Middle frontal gyrus (tissue), 1 donor: ENCODE measurements around the gene MXD4.

ENCODE experiments used
- DNase-seq: peaks from one replicate; pipeline ENCODE4 v3.0.0-alpha.2; 2015; ENCODE audit warnings: low spot score; ENCODE audit errors: extremely low spot score

The MXD4 gene

DNA sequence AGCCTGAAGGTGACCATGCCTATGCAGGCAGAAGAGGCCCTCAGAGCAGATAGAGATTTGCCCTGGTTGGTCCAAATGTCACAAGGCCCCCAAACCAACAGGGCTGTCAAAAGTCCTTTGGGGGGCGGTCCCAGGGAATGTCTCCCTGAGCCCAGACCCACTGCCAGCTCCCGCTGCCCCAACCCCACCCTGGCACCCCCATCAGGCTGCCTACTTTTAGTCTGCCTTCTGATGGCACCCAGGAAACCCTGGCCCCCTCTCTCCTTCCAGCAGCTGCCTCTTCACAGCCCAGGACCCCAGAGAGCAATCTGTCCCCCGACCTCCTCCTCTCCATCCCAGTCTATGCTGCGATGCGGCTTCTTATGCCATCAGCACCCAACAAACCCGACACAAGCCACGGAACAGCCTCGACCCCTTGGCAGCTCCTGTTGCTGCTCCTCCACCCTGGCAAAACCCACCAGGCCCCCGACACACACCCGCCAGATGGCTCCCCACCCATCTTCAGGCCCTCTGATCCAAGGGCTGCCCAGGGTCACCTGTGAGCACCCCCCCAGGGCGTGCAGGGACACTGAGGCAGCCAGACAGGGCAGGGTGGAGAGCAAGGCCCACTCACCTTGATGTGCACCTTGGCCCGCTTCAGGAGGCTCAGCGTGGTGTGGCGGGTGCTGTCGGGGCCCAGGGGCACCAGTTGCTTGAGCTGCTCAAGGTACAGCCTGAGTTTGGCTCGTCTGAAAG is 9.9 kb downstream of the MXD4 start:
- DNase-seq, result no peak

DNA sequence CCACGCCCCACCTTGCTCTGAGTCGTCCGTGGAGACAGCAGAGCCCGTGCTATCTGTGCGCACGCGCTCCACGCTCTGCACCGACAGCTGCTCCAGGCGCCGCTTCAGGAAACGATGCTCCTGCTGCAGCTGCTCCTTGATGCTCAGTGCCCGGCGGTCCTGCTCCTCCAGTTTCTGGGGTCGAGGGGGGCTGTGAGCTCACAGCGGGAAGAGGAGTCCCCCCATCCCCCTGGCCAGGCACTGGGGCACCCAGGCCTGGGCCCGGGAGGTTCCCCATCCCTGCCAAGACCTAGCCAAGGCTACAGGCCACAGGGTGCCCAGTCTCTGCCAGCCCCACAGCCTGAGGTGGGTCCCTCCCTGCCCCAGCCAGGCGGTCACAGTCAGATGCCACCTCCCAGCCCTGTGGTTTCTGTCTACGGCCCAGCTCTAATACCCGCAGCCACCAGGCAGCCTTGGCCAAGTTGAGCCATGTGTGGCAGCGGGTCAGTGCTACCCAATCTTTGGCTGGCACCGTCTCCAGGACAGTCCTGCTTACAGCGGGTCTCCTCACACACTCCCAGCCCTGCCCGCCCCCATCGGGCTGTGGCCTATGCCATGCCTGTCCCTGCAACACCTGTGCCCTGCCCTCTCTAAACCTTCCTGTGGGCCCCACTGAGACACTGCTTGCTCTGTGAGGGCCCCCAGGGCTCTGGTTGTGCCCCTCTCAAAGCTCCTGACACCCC is 10.7 kb downstream of the MXD4 start:
- DNase-seq, result no peak

DNA sequence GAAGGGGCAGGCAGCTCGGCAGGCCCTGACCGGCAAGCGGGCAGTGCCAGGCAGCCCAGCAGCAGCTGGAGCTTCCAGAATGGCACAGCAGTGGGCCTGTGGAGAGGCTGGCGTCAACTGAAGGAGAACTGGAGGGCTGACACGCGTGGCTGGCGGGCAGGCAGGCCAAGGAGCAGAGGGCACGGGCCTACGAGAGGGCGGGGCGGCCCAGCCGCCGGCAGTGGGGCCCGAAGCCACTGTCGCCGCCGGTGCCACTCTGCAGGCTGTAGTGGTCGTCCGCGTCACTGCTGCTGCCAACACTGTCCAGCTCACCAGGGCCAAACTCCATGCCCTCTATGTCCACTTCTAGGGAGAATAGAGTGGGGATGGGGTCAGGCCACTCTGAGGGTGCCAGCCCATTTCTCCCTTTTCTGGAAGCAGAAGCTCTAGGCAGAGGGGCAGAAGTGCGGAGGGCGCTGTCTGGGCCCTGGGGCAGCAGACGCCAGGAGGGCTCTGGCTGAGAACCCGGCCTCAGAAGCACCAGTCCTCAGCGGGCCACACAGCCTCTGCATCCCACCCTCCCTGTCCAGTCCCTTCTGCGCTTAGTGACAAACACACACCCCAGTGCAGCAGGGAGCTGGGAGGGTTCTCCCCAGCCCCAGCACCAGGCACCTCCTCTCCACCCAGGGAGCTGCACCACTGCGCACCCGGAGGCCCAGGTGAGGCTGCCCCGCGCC is 11.4 kb downstream of the MXD4 start:
- no peak for DNase-seq

DNA sequence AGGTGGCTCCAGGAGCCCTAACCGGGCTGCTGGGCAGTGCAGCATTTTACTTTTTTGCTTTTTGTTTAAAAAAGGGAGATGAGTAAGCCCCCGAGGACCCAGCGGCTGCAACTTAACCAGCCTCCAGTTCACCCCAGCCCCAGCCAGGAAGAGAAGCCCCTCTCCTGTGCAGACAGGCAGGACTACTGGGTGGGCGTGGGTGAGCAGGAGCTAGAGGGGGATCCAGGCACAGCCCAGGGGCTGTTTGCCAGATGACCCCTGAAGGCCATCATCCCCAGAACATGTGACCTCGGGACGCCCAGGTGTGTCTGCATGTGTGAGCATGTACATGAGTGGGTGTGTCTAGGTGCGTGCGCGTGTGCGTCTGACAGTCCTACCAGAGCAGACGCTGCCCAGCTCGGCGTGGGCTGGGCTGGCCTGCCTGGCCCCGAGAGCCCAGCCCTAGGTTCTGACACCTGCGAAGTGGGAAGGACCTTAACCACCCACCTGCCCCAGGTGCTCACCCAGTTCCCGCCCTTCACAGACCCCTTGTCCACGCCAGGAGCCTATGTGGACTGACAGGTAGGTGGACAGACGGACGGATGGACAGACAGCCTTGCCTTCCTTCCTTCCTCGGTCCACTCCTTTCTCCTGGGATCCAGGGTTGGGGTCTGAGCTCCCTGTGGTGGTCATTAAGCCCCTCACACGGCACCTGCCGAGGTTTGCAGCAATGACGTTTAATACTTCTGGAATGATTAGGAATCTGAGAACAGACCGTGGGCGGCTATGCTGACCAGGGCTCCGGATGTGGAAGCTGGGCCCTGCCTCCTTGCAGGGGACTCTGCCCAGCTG is 12.2 kb downstream of the MXD4 start:
- DNase-seq, result no peak

DNA sequence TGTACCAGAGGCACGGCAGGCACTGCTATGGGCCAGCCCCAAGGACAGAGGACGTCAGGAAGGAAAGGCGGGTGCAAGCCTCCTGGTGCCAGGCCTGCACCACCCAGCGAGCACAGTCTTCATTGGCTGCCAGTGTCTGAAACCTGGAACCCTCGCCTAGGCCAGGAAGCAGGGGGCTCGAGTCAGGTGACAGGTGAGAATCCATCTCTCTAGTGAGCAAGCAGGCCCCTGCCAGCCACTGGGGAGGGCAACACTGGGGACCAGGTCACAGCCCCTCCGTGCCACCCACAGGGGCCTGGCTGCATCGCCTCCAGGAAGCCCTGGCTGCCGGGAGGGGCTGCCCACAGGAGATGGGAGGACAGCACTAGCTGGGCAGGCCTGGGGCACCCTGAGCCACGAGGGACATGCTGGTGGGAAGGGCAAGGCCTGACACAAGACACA is 13.1 kb downstream of the MXD4 start:
- DNase-seq, result no peak

DNA sequence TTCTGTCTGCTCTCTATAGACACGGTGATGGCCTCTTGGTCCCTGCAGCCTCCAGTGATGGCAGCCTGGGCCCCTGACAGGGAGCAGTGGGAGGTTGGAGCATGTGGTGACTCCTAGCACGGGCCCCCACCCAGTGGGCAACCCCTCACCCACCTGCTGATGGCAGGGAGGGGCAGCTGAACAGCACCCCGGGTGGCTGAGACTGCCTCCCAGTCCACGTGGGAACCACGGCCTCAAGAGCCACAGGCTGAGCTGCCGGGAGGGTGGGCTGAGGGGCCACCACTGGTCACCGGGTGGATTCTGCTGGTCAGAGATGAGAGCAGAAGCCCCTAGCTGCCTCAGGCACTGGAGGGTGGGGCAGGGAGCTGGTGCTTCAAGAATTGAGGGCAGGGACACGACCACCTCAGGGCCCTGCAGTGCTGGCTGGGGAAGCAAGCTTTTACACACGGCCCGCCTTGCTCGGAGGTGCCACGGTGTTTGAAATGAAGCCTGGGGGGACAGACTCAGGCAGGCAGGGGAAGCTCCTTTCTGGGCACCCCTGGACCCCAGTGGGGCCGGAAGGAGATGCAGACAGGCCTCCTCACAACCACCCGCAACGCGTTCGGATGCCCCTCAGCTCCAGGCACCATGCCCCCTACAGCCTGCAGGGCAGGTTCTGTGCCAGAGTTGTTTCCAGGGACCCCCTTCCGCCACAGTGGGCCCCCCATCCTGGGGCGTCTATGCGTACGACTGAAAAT is 13.7 kb downstream of the MXD4 start:
- no peak for DNase-seq

DNA sequence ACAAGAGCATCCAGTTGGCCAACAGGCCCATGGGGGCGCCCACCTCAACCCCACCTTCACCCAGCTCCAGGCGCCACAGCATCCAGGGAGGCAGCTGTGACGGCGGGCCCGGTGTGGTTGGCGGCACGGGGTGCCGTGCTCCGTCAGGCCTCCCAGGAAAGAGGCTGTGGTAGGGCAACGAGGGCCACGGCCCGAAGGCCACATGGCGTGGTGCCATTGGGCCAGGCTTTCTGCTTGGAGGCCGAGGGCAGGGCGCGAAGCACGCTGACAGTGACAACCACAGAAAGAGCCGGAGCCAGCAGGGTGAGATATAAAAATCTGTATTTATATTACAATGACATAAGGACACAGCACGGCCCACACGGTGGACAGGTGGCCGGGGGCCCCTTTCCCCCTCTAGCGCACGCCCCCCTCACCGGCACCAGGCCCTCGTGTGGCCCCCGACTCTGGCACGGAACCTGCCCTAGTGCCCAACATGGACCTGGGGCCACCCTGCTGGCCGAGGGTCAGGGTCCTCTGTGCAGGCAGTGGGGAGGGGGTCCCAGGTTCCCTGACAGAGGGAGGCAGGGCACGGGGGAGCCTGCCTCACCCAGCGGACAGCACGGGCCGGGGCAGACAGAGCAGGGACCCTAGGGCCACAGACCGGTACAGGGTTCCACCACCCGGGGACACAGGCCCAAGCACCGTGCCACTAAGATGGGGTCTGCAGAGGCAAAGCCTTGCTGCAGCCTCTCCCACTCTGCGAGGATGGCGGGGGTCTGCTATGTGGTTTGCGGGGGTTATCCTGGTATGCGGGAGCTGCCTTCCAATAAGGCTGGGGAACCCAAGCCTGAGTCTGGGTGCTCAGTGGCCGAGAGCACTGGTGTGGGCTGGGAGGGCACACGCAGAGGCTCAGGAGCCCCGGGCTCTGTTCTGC is 14.5 kb downstream of the MXD4 start:
- DNase-seq, result no peak

DNA sequence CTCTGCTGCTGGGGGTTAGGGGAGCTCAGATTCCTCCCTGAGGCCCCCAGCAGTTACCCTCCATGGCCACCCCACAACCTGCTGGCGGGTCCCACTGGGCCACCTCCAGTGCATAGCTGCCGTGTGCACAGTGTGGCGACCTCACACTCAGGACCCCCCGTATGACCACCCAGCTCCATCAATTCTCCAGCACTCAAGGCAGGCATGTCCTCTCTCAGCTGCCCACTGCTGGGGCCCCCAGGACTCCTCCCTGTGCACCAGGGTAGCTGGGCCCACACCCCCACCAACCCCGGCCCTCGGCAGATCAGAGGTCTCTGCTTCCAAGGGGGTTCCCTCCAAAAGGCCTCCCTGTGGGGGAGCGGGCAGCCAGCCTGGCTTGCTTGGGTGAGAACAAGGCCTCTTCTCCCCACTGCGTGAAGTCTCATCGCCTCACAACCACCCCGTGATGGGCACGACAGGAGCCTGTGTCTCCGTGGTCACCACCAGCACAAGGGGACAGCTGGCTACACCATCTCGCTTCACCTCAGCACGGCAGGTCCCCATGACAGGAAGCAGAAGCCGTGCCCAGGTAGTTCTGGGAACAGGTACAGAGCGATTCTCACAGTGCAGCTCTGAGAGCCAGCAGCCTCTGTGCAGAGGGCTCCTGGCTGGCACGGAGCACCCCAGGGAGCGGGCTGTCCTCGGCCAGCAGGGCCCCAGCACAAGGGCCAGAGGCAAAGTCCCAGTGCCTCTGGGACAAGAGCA is 15.4 kb downstream of the MXD4 start:
- no peak for DNase-seq

DNA sequence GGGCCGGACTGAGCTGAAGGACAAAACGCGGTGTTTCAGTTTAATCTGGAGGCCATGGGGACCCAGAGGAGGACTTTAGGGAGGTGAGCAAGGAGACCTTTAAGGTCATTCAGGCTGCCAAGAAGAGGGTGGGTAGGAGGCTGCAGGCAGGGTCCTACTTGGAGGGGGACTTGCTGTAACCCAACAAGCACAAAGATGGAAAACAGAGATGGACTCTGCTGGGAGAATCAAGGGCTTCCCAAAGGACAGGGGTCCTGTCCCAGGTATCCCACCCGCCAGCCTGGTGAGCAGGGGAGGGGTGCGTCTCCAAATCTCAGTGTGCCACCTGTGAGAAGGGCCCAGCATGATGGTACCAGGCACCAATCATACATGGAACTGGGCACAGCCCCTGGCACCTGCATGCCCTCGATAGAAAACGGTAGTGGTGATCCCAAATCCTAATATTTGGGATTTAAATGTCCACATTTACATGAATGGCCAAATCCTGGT is 16.1 kb downstream of the MXD4 start:
- no peak for DNase-seq

DNA sequence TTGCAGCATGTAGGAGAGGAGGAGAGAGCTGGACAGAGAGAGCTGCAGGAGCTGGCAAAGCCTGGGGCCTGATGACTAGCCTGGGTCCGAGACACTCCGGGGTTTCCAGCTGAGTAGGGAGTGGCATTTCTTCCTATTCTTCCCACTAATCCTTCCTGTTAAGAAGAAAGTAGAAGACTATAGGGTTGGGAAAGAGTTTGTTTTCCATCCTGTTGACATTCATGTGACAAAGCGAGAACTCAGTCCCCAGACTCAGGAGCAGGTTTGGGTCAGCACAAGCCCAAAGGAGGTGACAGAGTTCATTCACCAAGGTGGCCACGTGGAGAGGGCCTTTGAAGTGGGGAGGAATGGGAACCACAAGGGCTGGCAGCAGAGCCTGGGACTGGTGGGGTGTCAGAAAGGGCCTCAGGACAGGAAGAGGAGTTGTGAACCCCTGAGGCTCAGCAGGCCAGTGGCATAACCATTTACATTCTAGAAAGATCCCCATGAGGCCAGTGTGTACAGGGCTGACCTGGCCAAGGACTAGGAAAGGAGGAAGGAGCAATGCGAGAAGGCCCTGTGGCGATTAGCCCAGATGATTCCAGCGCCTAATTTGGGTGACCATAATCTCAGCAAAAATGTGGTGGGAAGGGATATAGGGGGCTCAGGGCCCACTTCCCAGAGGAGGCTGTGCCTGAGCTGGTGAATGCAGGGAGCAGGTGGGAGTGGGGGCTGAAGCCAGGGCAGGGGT is 16.7 kb downstream of the MXD4 start:
- DNase-seq, result no peak

DNA sequence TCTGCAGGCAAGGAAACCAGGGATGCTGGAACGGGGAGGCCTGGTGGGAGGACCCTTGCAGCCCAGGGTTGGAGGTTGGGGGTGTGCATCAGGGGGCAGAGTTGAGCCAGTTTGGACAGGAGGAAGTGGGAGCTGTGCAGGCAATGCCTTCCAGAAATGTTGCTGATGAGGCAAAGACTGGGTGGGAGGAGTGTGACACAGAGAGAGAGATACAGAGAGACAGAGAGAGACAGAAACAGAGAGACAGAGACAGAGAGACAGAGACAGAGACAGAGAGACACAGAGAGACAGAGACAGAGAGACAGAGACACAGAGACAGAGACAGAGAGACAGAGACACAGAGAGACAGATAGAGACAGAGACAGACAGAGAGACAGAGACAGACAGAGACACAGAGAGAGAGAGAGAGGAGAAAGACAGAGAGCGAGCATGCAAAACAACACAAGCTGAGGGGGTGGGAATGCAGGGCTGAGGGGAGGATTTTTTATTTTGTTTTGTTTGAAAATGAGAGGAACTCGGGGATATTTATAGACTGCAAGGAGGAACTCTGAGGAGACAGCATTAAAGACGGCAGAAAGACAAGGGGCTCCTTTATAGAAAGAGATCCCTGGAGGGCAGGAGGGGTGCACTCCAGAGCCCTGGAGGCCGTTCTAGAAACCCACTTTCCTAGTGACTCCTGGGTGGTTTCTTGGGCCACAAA is 18.1 kb downstream of the MXD4 start:
- no peak for DNase-seq

DNA sequence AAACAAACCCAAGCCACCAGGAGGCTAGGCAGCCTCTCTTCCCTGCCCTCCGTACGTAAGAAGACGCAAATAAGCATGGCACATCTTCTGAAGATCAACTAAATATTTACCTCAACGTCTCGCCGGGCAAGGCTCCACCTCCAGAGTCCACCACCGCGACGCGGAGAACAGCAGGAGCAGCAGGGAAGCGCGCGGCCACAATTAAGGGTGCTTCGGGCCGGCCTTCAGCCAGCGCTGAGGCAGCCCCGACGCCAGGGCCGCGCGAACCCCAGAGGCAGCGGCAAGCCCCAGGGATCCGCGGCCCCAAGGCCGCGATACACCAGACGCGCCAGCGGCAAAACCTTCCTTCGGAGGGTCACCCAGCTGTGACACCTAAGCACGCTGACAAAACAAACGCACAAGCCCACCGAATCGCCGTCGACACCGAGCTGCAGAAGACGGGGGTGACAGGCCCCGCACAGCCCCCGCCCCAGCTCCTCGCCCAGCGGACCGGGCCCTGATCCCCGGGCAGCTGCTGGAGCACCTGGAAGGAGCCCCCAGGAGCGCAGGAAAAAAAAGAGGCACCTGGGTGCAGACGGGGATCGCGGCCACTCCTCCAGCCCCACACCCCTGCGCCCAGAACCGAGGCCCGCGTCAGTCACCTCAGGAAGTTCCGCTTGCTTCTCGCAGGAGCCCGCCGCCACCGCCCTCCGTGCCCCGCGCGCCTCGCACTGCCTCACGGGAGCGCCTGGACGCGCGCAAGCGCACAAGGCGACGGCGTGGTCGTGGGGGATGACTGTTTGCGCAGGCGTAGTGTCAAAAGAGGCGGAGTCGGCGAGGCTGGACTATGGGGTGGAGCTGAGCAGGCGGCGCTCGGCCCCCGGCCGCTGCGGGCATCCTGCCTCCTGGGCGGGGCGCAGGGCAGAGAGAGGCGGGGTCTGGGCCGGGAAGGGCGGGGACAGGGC is 20.2 kb downstream of the MXD4 start, which contains the start of the genes HAUS3 and POLN:
Gene HAUS3, minus strand, starts transcription at position 712 of the 944 bp plus-strand sequence. CDS start 1,175 bp downstream, outside the sequence.
Gene POLN, minus strand, starts transcription at position 712 of the 944 bp plus-strand sequence. CDS start 12,890 bp downstream, outside the sequence.
- DNase-seq, result peak; percentile 91

DNA sequence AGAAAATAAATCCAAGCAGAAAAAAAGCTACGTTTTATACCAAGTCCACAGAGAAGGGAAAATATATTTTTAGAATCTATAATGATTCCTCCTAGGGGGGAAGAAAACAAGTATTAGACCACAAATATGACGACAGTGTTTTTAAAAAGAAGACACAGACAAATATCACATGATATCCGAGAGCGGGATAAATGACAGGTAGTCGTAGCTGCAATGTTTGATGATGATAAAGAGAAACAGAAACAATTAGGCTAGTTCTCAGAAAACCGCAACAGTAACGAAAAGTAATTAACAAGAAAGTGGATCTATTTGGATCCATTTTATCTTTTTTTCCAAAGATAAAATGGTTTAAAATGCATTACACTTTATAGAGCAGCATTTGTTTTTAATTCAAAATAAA is 20.9 kb downstream of the MXD4 start:
- DNase-seq, result no peak

DNA sequence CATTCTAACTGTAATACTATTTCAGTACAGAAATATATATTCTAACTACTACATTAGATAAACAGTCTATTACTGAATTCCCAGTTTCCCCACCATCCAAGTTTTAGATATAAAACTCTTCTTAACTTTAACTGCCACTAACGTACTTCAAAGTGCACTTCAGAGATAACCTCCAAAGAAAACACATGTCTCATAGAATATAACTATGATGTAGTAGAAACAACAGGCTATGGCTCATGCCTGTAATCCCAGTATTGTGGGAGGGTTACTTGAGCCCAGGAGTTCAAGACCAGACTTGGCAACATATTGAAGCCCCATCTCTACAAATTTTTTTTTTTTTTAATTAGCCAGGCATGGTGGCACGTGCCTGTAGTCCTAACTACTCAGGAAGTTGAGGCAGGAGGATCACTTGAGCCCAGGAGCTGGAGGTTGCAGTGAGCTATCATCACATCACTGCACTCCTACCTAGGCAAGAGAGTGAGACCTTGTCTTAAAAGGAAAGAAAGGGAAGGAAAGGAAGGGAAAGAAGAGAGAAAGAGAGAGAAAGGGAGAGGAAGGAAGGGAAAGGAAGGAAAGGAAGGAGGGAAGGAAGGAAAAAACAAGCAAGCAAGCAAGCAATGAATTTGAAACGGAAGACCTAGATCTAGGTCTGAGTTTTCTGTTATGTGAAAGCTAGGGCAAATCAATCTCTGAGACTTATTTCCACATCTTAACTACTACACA is 24.8 kb downstream of the MXD4 start:
- no peak for DNase-seq

DNA sequence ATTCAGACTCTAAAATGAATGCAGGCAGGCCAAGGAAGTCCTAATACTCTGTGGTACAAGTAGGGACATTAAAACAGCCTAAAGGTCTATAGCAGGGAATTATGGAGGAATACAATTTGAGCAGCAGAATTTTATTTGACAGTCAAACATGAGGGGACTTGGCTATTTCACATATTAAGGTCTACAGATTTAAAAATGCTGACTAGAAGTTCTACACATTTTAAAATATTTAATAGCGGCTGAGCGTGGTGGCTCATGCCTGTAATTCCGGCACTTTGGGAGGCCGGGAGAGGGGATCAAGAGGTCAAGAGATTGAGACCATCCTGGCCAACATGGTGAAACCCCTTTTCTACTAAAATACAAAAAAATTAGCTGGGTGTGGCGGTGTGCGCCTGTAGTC is 30.8 kb downstream of the MXD4 start:
- no peak for DNase-seq
